BLaER1 (cell line): Measurements from ENCODE around the gene CPT1A.
"Not testable (repeated sequence)": the region's sequence is repeated elsewhere in the genome, so short reads cannot be mapped to it uniquely, and the experiment has no call there.

ENCODE experiments used
- H3K27ac ChIP-seq: shearing (Covaris generic); formaldehyde crosslinking; 2 replicates; pipeline ENCODE4 v1.8.1; 2022
- H3K27me3 ChIP-seq: shearing (Covaris generic); formaldehyde crosslinking; 2 replicates; pipeline ENCODE4 v1.8.1; 2022
- H3K36me3 ChIP-seq: shearing (Covaris generic); formaldehyde crosslinking; 2 replicates; pipeline ENCODE4 v1.8.1; 2022
- H3K4me1 ChIP-seq: shearing (Covaris generic); formaldehyde crosslinking; 2 replicates; pipeline ENCODE4 v1.8.1; 2022
- H3K4me2 ChIP-seq: shearing (Covaris generic); formaldehyde crosslinking; 2 replicates; pipeline ENCODE4 v1.8.1; 2022
- H3K4me3 ChIP-seq: shearing (Covaris generic); formaldehyde crosslinking; 2 replicates; pipeline ENCODE4 v1.8.1; 2022
- H3K9ac ChIP-seq: shearing (Covaris generic); formaldehyde crosslinking; 2 replicates; pipeline ENCODE4 v1.8.1; 2022
- H3K9me3 ChIP-seq: shearing (Covaris generic); formaldehyde crosslinking; 2 replicates; pipeline ENCODE4 v1.8.1; 2022
- H4K20me1 ChIP-seq: shearing (Covaris generic); formaldehyde crosslinking; 2 replicates; pipeline ENCODE4 v1.8.1; 2022
- Cebpa-rat ChIP-seq: shearing (Covaris generic); IDR thresholded peaks from 2 replicates; pipeline ENCODE4 v1.8.1; 2022

Gene CPT1A

DNA sequence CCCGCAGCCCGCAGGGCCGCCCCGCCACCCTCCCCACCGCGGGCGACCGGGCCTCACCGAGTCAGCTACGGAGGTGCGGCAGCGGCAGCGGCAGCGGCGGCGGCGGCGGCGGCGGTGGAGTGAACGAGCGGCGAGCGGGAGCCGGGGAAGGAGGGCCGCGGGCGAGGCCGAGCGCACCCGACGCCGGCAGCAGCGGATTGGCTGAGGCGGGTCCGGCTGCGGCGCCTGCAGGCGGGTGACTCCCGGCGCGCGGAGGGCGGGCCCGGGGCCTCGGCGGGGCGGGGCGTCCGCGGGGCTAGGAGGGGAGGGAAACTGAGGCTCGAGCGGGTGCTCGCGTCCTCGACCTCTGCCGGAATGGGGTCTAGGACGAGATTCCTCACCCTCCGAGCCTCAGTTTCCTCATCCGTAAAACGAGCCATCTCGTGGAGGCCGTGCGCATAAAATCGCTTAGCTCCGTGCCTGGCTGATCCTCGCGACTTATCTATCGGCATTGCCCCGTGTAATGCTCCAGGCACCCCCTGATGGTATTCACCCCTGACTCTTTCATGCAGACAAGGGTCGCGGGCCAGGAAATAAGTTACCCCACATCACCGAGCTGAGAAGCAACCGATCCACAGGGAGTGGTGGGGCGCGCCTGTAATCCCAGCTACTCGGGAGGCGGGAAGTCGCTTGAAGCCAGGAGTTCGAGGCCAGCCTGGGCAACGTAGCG, at the start of gene CPT1A:
Gene CPT1A, minus strand, starts transcription at position 199 of the 709 bp plus-strand sequence. CDS start 26,442 bp downstream, outside the sequence.
- Histone ChIP-seq H3K4me3 (peak within 1 kb of the TSS; percentile 93), H4K20me1 (peaks cover 8% of the 10 kb centered on the region; the same call in 1 of the 2 replicates), H3K9ac (peak within 1 kb of the TSS; percentile 91), H3K27ac (peak within 1 kb of the TSS; percentile 96), H3K9me3 (no peaks in the 10 kb centered on the region), H3K27me3 (no peaks in the 10 kb centered on the region), H3K36me3 (0 out of 2 replicates have a peak, but pooled peaks cover 6% of the 10 kb centered on the region), H3K4me2 (peak within 1 kb of the TSS; percentile 98), H3K4me1 (peaks cover 71% of the 10 kb centered on the region)
- no peak for TF ChIP-seq Cebpa-rat

DNA sequence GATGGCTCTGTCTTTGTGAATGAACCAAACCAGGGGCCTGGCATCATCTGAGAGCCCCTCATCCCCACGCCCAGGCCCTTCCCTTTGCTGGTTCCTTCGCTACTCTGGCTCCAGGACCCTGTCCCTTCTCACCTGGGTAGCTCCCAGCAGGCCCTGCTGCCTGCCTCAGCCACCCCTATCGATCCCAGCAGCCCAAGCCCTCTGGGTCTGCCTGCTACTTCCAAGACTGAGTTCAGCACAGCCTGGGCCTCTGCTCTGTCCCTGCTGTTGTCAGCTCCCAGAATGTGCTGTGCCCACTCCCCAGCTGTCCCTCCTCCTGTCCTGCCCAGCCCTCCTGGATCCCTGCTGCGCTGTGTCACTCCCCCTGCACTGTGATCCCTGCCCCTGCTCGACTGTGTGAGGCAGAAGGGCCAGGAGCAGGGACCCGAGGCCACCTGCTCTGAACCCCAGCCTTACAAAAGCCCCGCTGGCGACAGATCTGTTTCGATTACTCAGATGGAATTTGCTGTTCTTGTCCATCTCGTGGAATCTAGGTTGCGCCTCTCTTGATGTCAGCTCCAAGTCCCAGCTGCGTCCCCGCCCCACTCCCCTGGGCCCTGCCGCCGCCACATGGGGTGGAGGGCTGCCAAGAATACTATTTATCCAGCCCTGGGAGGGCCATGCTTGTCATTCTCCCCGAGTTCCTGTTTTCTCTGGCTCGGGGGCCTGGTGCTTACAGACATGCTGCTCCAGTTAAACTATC, 48.9 kb upstream of the CPT1A start:
- peak overlapping the region; percentile 47 for H3K4me3 ChIP-seq
- H4K20me1 ChIP-seq, result peaks cover 23% of the 10 kb centered on the region
- H3K27ac ChIP-seq, result peak overlapping the region; percentile 73
- no peaks in the 10 kb centered on the region for H3K9me3 ChIP-seq
- peak overlapping the region; percentile 59 for H3K9ac ChIP-seq
- H3K4me1 ChIP-seq, result peaks cover 25% of the 10 kb centered on the region
- H3K27me3 ChIP-seq, result no peaks in the 10 kb centered on the region
- peak overlapping the region; percentile 99 for H3K4me2 ChIP-seq
- H3K36me3 ChIP-seq, result peaks cover 56% of the 10 kb centered on the region
- TF ChIP-seq Cebpa-rat, result no peak

DNA sequence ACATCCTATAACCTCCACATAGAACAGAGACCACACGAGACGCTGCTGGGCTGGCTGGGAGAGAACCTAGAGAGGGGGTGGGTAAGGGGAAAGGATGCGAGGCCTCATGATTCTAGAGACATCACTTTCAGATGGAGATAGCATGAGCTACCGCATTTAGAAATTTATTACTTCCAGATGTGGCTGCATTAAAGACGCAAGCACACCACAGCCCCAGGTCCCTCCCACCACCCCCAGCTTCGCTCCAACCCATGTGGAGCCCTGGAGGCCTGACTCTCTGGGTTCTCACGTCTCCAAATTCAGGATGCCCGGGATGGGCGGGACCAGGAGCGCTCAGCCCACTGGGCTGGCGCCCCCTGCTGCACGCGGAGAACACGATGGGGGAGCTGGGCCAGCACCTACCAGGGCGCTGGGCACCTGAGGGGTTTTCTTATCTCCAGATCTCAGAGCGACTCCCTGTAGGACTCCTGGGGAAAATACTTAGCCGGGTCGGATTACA, 48.3 kb upstream of the CPT1A start:
- H3K9me3 ChIP-seq, result no peaks in the 10 kb centered on the region
- H3K4me1 ChIP-seq, result peaks cover 25% of the 10 kb centered on the region
- no peaks in the 10 kb centered on the region for H3K27me3 ChIP-seq
- H3K9ac ChIP-seq, result peak overlapping the region; percentile 59
- H4K20me1 ChIP-seq, result peaks cover 20% of the 10 kb centered on the region
- H3K4me3 ChIP-seq, result peak overlapping the region; percentile 47; the same call in 1 of the 2 replicates
- H3K27ac ChIP-seq, result peak overlapping the region; percentile 73
- peaks cover 49% of the 10 kb centered on the region for H3K36me3 ChIP-seq
- peak overlapping the region; percentile 99 for H3K4me2 ChIP-seq
- no peak for TF ChIP-seq Cebpa-rat

DNA sequence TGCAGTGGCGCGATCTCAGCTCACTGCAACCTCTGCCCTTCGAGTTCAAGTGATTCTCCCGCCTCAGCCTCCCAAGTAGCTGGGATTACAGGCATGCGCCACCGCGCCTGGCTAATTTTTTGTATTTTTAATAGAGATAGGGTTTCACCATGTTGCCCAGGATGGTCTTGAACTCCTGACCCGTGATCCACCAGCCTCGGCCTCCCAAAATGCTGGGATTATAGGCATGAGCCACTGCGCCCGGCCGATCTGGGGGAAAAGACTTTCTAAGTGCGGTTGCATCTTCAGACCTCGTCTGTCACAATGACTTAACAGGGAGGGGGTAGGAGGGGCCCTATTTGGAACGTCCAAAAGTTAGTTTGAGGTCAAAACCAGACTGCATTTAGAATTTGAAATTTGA, 43.1 kb upstream of the CPT1A start:
- Histone ChIP-seq H3K4me1 (peaks cover 14% of the 10 kb centered on the region), H3K36me3 (peaks cover 21% of the 10 kb centered on the region; the same call in 1 of the 2 replicates)
- H4K20me1 ChIP-seq, H3K9ac ChIP-seq, H3K4me2 ChIP-seq, H3K27ac ChIP-seq, H3K27me3 ChIP-seq, H3K9me3 ChIP-seq, H3K4me3 ChIP-seq: not testable (repeated sequence)

DNA sequence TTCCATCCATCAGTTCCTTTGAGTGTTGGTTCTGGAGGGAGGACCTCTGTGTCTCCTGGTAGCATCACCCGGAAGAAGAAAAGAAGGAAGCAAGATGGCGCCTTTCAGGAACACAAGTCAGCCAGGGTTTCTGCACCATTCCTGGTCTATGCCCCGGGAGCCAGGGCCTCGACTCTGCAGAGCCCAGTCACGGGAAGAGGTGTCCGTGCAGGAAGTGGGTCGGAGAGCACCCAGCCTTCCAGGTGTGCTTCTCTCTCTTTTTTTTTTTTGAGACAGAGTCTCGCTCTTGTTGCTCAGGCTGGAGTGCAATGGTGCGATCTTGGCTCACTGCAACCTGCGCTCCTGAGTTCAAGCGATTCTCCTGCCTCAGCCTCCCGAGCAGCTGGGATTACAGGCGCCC, 40.7 kb upstream of the CPT1A start:
- TF ChIP-seq Cebpa-rat, result no peak
- Histone ChIP-seq H3K4me2 (no peak overlapping the region), H3K27me3 (no peaks in the 10 kb centered on the region), H3K9me3 (no peaks in the 10 kb centered on the region), H3K27ac (no peak overlapping the region), H3K9ac (no peak overlapping the region), H3K4me3 (no peak overlapping the region), H3K4me1 (peaks cover 10% of the 10 kb centered on the region), H3K36me3 (peaks cover 15% of the 10 kb centered on the region; the same call in 1 of the 2 replicates), H4K20me1 (no peaks in the 10 kb centered on the region)

DNA sequence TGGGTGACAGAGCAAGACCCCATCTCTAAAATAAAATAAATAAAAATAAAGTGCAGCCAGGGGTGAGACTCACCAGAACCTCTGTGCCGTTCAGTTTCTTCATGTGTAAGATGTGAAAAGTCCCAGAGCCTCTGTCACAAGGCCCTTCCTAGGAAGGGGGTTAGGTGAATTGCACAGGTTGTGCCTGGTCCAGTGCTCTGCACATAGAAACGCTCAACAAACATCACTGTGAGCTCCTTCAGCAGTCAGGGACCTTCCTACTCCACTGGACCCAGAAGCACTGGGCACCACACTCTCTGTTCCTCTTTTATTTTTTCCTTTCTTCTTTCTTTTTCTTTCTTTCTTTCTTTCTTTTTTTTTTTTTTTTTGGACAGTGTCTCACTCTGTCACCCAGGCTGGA, 39.6 kb upstream of the CPT1A start:
- no peaks in the 10 kb centered on the region for H4K20me1 ChIP-seq
- H3K27ac ChIP-seq, result no peak overlapping the region
- peaks cover 2% of the 10 kb centered on the region; the same call in 1 of the 2 replicates for H3K9me3 ChIP-seq
- peaks cover 18% of the 10 kb centered on the region for H3K4me1 ChIP-seq
- H3K27me3 ChIP-seq, result no peaks in the 10 kb centered on the region
- H3K9ac ChIP-seq, result no peak overlapping the region
- H3K4me3 ChIP-seq, result no peak overlapping the region
- TF ChIP-seq Cebpa-rat, result no peak
- H3K4me2 ChIP-seq, result no peak overlapping the region
- H3K36me3 ChIP-seq, result peaks cover 20% of the 10 kb centered on the region; the same call in 1 of the 2 replicates

DNA sequence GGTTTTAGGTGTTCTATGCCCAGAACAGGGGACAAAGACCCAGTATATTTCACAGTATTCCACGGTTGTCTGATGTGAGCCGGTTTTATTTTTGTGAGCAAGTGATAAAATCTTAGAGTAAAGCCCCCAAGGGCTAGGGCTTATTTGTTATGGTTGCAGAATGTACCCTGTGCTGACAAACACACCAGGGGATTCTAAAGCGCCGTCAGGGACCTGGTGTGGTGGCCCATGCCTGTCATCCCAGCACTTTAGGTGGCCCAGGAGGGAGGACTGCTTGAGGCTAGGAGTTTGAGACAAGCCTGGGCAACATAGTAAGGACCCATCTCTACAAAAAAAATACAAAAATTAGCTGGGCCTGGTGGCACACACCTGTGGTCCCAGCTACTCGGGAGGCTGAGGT, 39.1 kb upstream of the CPT1A start:
- Histone ChIP-seq H3K4me1 (peaks cover 22% of the 10 kb centered on the region), H3K9ac (no peak overlapping the region), H4K20me1 (no peaks in the 10 kb centered on the region), H3K27me3 (no peaks in the 10 kb centered on the region), H3K4me3 (no peak overlapping the region), H3K9me3 (peaks cover 5% of the 10 kb centered on the region; the same call in 1 of the 2 replicates), H3K4me2 (no peak overlapping the region), H3K36me3 (peaks cover 20% of the 10 kb centered on the region; the same call in 1 of the 2 replicates), H3K27ac (no peak overlapping the region)
- no peak for TF ChIP-seq Cebpa-rat

DNA sequence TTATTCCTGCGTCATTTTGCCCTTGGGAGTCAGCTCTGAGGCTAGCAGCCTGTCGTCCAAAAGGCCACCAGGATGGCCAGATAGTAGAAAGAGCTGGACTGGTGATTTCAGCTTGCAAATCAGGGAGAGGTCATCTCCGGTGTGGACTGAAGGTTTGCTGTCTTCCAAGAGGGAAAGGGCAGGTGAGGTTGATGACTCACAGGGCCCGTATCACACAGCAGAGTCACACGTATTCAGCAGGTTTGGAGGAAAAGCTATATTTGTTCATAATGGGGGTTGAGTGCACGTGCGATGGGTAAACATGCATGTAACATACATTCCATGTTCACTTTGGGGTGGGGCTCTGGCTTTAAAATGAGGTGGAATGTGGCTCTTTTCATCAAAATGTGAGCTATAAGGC, 36.3 kb upstream of the CPT1A start:
- peaks cover 20% of the 10 kb centered on the region; the same call in 1 of the 2 replicates for H3K36me3 ChIP-seq
- H4K20me1 ChIP-seq, result no peaks in the 10 kb centered on the region
- TF ChIP-seq Cebpa-rat, result no peak
- H3K9me3 ChIP-seq, result peaks cover 5% of the 10 kb centered on the region; the same call in 1 of the 2 replicates
- H3K27me3 ChIP-seq, result no peaks in the 10 kb centered on the region
- no peak overlapping the region for H3K4me2 ChIP-seq
- H3K4me1 ChIP-seq, result peaks cover 44% of the 10 kb centered on the region
- no peak overlapping the region for H3K9ac ChIP-seq
- H3K27ac ChIP-seq, result no peak overlapping the region
- H3K4me3 ChIP-seq, result no peak overlapping the region

DNA sequence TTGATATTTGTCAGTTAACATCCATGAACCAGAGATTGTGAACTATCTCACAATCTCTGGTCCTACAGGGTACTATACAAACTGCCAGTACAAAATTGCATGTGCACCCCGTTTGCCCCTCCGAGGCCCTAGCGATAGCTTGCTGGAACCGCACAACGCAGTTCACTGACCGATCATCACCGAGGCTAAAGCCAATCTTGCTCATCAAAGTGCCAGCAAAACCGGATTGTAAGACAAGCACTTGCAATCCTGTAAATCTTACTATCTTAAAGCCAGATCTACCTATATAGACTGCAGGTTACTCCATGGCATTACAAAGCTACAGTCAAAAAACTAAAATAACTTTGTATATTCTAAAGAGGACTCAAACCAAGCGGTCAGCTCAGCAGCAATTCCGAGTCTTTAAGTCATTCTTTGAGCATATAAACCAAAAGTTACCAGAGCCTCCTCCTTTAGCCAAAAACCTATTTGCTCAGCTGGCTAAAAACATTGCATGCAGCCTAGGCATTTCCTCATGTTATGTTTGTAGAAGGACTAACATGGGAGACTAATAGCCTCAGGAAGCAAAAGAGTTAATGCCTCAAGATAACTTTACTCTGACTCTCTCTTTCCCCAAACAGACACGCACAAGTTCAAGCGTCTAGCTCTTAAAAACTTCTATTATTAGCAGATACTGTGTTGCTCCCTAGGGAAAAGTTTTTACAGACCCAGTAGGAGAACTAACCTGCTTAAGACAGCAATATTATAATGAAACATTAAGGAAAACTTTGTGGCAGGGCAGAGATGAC, 30.7 kb upstream of the CPT1A start:
- H3K9ac ChIP-seq, result no peak overlapping the region
- peaks cover 5% of the 10 kb centered on the region; the same call in 1 of the 2 replicates for H3K9me3 ChIP-seq
- H3K4me1 ChIP-seq, result peaks cover 80% of the 10 kb centered on the region
- no peak overlapping the region for H3K4me3 ChIP-seq
- TF ChIP-seq Cebpa-rat, result no peak
- H3K4me2 ChIP-seq, result peak overlapping the region; percentile 74
- H4K20me1 ChIP-seq, result peaks cover 19% of the 10 kb centered on the region; the same call in 1 of the 2 replicates
- H3K27ac ChIP-seq, result no peak overlapping the region
- H3K27me3 ChIP-seq, result peaks cover 29% of the 10 kb centered on the region
- H3K36me3 ChIP-seq, result 0 out of 2 replicates have a peak, but pooled peaks cover 6% of the 10 kb centered on the region
